Measurements from ENCODE around the gene PIGC. TPM values are rescaled to one million over a fixed set of nuclear protein-coding genes. Genes with fewer than 3 reads are reported as not detected.

PIGC gene
- total RNA-seq, 2 donors from 2014 or later = 24.0 to 24.3 TPM

- Histone ChIP-seq H3K4me1 (ENCODE audit: control insufficient read depth, insufficient read depth, low read length) (no peaks in the 10 kb centered on the region), H3K9ac (ENCODE audit: extremely low read depth, low read length, poor library complexity, severe bottlenecking) (no peak overlapping the region), H3K27ac (ENCODE audit: low read depth, low read length) (no peak overlapping the region), H3K27me3 (ENCODE audit: control insufficient read depth, insufficient read depth, low read length, poor library complexity, severe bottlenecking) (no peaks in the 10 kb centered on the region), H3K4me3 (ENCODE audit: low read length) (no peak overlapping the region), H3K36me3 (ENCODE audit: control insufficient read depth, insufficient read depth, low read length) (no peaks in the 10 kb centered on the region), H3K9me3 (ENCODE audit: control insufficient read depth, low read length) (no peaks in the 10 kb centered on the region)
- DNase-seq = no peak
- H3K36me3 Mint-ChIP-seq (ENCODE audit: low read depth) = no peaks in the 10 kb centered on the region
- no peak overlapping the region for H3K4me3 Mint-ChIP-seq
- no peaks in the 10 kb centered on the region for H3K9me3 Mint-ChIP-seq
- 90 to 91% methylated on average over 1 of the region's 1 CpG for WGBS, 2 experiments (ENCODE audit: insufficient coverage in 1 of 2, insufficient read length in 1 of 2)
- no peak overlapping the region for H3K27ac Mint-ChIP-seq
- TF ChIP-seq, protein P1, sequence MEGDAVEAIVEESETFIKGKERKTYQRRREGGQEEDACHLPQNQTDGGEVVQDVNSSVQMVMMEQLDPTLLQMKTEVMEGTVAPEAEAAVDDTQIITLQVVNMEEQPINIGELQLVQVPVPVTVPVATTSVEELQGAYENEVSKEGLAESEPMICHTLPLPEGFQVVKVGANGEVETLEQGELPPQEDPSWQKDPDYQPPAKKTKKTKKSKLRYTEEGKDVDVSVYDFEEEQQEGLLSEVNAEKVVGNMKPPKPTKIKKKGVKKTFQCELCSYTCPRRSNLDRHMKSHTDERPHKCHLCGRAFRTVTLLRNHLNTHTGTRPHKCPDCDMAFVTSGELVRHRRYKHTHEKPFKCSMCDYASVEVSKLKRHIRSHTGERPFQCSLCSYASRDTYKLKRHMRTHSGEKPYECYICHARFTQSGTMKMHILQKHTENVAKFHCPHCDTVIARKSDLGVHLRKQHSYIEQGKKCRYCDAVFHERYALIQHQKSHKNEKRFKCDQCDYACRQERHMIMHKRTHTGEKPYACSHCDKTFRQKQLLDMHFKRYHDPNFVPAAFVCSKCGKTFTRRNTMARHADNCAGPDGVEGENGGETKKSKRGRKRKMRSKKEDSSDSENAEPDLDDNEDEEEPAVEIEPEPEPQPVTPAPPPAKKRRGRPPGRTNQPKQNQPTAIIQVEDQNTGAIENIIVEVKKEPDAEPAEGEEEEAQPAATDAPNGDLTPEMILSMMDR (conservative IDR thresholded peaks at IDR 0.05) = no peak
- H3K4me1 Mint-ChIP-seq = peaks cover 11% of the 10 kb centered on the region
- no peaks in the 10 kb centered on the region for H3K27me3 Mint-ChIP-seq (ENCODE audit: insufficient read depth)
Observed at GRCh38 chr1:172400722-172401105, 43.2 kb downstream of the PIGC start.

DNA sequence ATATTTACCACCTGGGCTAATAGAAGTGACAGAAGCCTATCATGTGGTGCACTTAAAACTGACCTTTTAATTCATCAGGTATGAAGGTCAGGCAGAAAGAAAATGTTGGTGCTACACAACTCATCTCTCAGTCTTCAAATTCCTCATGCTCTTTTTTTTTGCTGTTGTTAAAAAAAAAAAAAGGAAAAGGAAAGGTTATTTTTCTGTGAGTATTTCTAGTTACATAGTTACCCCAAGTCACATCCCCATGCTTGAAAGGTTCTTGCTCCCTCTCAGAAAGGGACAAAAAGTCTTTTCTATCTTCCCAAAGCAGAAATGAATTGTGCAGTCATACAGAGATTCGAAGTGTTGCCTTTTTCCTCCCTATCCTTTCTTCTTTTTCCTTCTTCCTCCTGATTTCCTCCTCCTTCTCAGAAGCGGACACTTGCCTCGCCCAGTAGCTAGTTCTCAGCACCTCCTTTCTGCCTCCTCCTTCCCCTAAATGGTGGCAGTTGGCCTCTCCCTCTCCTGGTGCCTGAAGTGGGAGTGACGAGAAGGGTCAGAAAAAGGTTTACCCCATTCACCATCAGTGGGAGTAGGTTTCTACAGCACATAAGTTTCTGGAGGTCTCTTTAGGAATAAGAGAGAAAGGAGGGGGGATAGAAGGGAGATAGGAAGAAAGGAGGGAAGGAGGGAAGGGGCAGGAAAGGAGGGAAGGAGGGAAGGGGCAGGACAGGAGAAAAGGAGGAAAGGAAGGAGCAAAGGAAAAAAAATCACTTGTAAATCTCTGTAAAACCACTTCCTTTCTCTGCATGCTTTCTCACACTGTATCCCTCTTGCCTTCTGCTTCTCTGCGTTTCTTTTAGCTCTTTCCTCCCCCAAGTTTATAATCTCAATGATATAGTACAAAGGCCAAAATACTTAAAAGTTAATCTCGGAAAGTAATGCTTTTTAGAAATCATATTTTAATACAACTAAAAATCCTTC, 43.8 kb downstream of the PIGC start:
- Mint-ChIP-seq H3K9me3 (no peaks in the 10 kb centered on the region), H3K4me1 (peaks cover 11% of the 10 kb centered on the region)
- WGBS, 2 experiments (ENCODE audit: insufficient coverage in 1 of 2, insufficient read length in 1 of 2) = 68 to 87% methylated on average over 4 to 6 of the region's 6 CpGs

GRCh38 chr1:172398970-172399755, 44.7 kb downstream of the PIGC start:
- no peak overlapping the region for H3K27ac ChIP-seq (ENCODE audit: low read depth, low read length)
- H3K4me1 Mint-ChIP-seq = peaks cover 19% of the 10 kb centered on the region
- no peak overlapping the region for H3K4me3 ChIP-seq (ENCODE audit: low read length)
- H3K9me3 Mint-ChIP-seq = no peaks in the 10 kb centered on the region
- no peaks in the 10 kb centered on the region for H3K27me3 ChIP-seq (ENCODE audit: control insufficient read depth, insufficient read depth, low read length, poor library complexity, severe bottlenecking)
- peak; percentile 48 for DNase-seq
- no peak overlapping the region for H3K4me3 Mint-ChIP-seq
- H3K27me3 Mint-ChIP-seq (ENCODE audit: insufficient read depth) = no peaks in the 10 kb centered on the region
- H3K4me1 ChIP-seq (ENCODE audit: control insufficient read depth, insufficient read depth, low read length) = no peaks in the 10 kb centered on the region
- WGBS, 2 experiments (ENCODE audit: insufficient coverage in 1 of 2, insufficient read length in 1 of 2) = 57 to 66% methylated on average over 8 to 9 of the region's 9 CpGs
- TF ChIP-seq, protein P1 (conservative IDR thresholded peaks at IDR 0.05) = peak; percentile 79
- H3K27ac Mint-ChIP-seq = peak overlapping the region; percentile 65
- no peaks in the 10 kb centered on the region for H3K36me3 ChIP-seq (ENCODE audit: control insufficient read depth, insufficient read depth, low read length)
- no peaks in the 10 kb centered on the region for H3K9me3 ChIP-seq (ENCODE audit: control insufficient read depth, low read length)
- H3K36me3 Mint-ChIP-seq (ENCODE audit: low read depth) = no peaks in the 10 kb centered on the region
- no peak overlapping the region for H3K9ac ChIP-seq (ENCODE audit: extremely low read depth, low read length, poor library complexity, severe bottlenecking)

More for the DNA sequence above, 43.8 kb downstream of the PIGC start:
- Histone ChIP-seq H3K4me1 (ENCODE audit: control insufficient read depth, insufficient read depth, low read length) (no peaks in the 10 kb centered on the region), H3K27ac (ENCODE audit: low read depth, low read length) (no peak overlapping the region), H3K27me3 (ENCODE audit: control insufficient read depth, insufficient read depth, low read length, poor library complexity, severe bottlenecking) (no peaks in the 10 kb centered on the region), H3K9ac (ENCODE audit: extremely low read depth, low read length, poor library complexity, severe bottlenecking) (no peak overlapping the region), H3K9me3 (ENCODE audit: control insufficient read depth, low read length) (no peaks in the 10 kb centered on the region), H3K36me3 (ENCODE audit: control insufficient read depth, insufficient read depth, low read length) (no peaks in the 10 kb centered on the region), H3K4me3 (ENCODE audit: low read length) (no peak overlapping the region)
- Mint-ChIP-seq H3K36me3 (ENCODE audit: low read depth) (no peaks in the 10 kb centered on the region), H3K4me3 (no peak overlapping the region), H3K27me3 (ENCODE audit: insufficient read depth) (no peaks in the 10 kb centered on the region), H3K27ac (peak overlapping the region; percentile 62)
- TF ChIP-seq, protein P1 (conservative IDR thresholded peaks at IDR 0.05) = no peak
- DNase-seq = peak; percentile 59
